ENCODE measurements around the gene MYO16.

Gene MYO16

DNA sequence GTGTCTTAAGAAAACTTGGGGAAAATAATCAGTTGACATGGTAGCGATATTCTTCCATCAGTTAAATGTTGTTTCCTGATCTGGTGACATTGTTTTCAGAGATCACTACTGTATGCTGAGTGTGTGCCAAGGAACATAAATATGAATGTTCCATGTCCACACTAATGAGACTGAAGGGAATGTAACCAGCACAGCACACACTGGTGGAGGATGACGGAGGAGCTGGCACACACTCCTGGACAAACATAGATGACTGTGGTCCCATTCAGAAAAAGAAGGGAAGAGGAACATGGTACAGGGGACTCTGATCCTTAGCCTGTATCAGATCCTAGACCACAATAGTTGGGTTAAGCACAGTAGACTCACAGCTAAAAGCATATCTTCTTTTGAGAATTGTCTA lies 574.8 kb downstream of the MYO16 start:
- DNase-seq, result no peak
- H3K14ac ChIP-seq (ENCODE audit: low read length in 2 of 2), result no peak overlapping the region
- 97% methylated on average over 2 of the region's 2 CpGs for WGBS

DNA sequence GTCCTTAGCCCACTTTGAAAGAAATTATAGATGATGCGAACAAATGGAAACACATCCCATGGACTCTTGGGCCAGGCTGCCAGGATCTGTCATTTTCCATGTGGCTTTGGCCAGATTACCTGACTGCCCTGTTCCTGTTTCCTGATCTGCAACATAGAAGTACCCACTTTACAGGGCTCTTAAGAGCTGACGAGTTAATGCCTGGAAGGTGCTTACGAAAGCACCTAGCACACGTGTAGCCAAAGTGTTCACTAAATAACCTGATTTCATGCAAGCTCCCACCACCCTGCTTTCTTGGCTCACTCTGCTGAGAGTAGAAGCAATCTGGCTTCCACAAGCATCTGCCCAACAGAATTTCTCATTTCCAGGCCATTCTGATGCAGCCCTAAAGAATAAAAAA lies 575.2 kb downstream of the MYO16 start:
- Histone ChIP-seq H3K18ac (ENCODE audit: low read depth in 1 of 2, low read length in 2 of 2) (no peak overlapping the region), H3K9ac (ENCODE audit: low read length) (no peak overlapping the region), H3K36me3 (ENCODE audit: control insufficient read depth in 1 of 2, insufficient read depth in 2 of 2, low read depth in 1 of 2, low read length in 2 of 2) (no peaks in the 10 kb centered on the region), H4K91ac (ENCODE audit: low read length) (no peak overlapping the region), H3K4me2 (ENCODE audit: low read length, poor library complexity, severe bottlenecking) (no peak overlapping the region), H3K4me1 (ENCODE audit: control insufficient read depth, insufficient read depth, low read depth, low read length) (no peaks in the 10 kb centered on the region), H3K9me3 (ENCODE audit: control insufficient read depth, low read length) (no peaks in the 10 kb centered on the region), H3K27me3 (ENCODE audit: control insufficient read depth in 1 of 2, insufficient read depth in 1 of 2, low read length in 2 of 2) (no peaks in the 10 kb centered on the region), H2BK5ac (ENCODE audit: low read depth, low read length, poor library complexity, severe bottlenecking) (no peak overlapping the region), H3K4me3 (ENCODE audit: insufficient read depth in 1 of 2, low read depth in 1 of 2, low read length in 2 of 2) (no peak overlapping the region), H2BK120ac (ENCODE audit: low read depth, low read length) (no peak overlapping the region), H2BK15ac (ENCODE audit: low read depth, poor library complexity, severe bottlenecking) (no peak overlapping the region), H2AFZ (ENCODE audit: low read depth, low read length) (no peak overlapping the region), H3K79me1 (replicated peaks; ENCODE audit: low read length, poor library complexity, severe bottlenecking) (no peaks in the 10 kb centered on the region), H3K27ac (ENCODE audit: low read length, poor library complexity, severe bottlenecking) (no peak overlapping the region), H4K8ac (ENCODE audit: low read length) (no peak overlapping the region), H3K4ac (ENCODE audit: low read depth in 1 of 2, low read length in 2 of 2) (no peak overlapping the region), H2BK12ac (ENCODE audit: low read length in 2 of 2) (no peak overlapping the region), H2AK5ac (ENCODE audit: low read length, severe bottlenecking) (no peak overlapping the region), H3K14ac (ENCODE audit: low read length in 2 of 2) (no peak overlapping the region), H3K23ac (ENCODE audit: low read length in 2 of 2) (no peak overlapping the region)
- 92% methylated on average over 4 of the region's 4 CpGs for WGBS
- no peak for DNase-seq

More for the DNA sequence above, 574.8 kb downstream of the MYO16 start:
- no peaks in the 10 kb centered on the region for H3K79me1 ChIP-seq (replicated peaks; ENCODE audit: low read length, poor library complexity, severe bottlenecking)
- no peak overlapping the region for H2AK5ac ChIP-seq (ENCODE audit: low read length, severe bottlenecking)
- no peak overlapping the region for H2BK15ac ChIP-seq (ENCODE audit: low read depth, poor library complexity, severe bottlenecking)
- no peak overlapping the region for H3K4ac ChIP-seq (ENCODE audit: low read depth in 1 of 2, low read length in 2 of 2)
- no peaks in the 10 kb centered on the region for H3K9me3 ChIP-seq (ENCODE audit: control insufficient read depth, low read length)
- H2BK120ac ChIP-seq (ENCODE audit: low read depth, low read length), result no peak overlapping the region
- no peak overlapping the region for H3K4me3 ChIP-seq (ENCODE audit: insufficient read depth in 1 of 2, low read depth in 1 of 2, low read length in 2 of 2)
- H3K23ac ChIP-seq (ENCODE audit: low read length in 2 of 2), result no peak overlapping the region
- H4K8ac ChIP-seq (ENCODE audit: low read length), result no peak overlapping the region
- no peaks in the 10 kb centered on the region for H3K4me1 ChIP-seq (ENCODE audit: control insufficient read depth, insufficient read depth, low read depth, low read length)
- no peak overlapping the region for H3K4me2 ChIP-seq (ENCODE audit: low read length, poor library complexity, severe bottlenecking)
- no peak overlapping the region for H3K18ac ChIP-seq (ENCODE audit: low read depth in 1 of 2, low read length in 2 of 2)
- no peak overlapping the region for H2BK12ac ChIP-seq (ENCODE audit: low read length in 2 of 2)
- no peaks in the 10 kb centered on the region for H3K36me3 ChIP-seq (ENCODE audit: control insufficient read depth in 1 of 2, insufficient read depth in 2 of 2, low read depth in 1 of 2, low read length in 2 of 2)
- H2BK5ac ChIP-seq (ENCODE audit: low read depth, low read length, poor library complexity, severe bottlenecking), result no peak overlapping the region
- no peak overlapping the region for H2AFZ ChIP-seq (ENCODE audit: low read depth, low read length)
- no peak overlapping the region for H3K27ac ChIP-seq (ENCODE audit: low read length, poor library complexity, severe bottlenecking)
- H3K27me3 ChIP-seq (ENCODE audit: control insufficient read depth in 1 of 2, insufficient read depth in 1 of 2, low read length in 2 of 2), result no peaks in the 10 kb centered on the region
- H3K9ac ChIP-seq (ENCODE audit: low read length), result no peak overlapping the region
- H4K91ac ChIP-seq (ENCODE audit: low read length), result no peak overlapping the region

DNA sequence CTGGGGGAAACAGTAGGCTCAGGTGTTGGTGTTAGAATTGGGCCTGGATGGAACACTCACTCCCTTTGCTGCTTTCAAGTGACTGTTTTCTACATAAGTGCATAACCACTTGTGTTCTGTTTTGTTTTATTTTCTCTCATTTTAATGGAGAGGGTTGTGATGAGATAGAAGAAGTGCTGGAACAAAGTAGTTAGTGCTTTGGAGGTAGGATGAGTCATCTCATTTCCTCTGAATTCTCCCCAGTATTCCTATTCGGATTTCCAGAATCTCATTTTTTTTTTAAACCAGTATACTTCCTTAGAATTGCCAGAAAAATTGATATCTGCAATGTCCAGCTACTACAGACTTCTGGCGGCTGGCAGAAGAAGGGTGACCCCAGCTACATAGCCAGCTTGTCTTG lies 575.9 kb downstream of the MYO16 start:
- H3K27me3 ChIP-seq (ENCODE audit: control insufficient read depth in 1 of 2, insufficient read depth in 1 of 2, low read length in 2 of 2), result no peaks in the 10 kb centered on the region
- no peak overlapping the region for H3K4me3 ChIP-seq (ENCODE audit: insufficient read depth in 1 of 2, low read depth in 1 of 2, low read length in 2 of 2)
- H3K18ac ChIP-seq (ENCODE audit: low read depth in 1 of 2, low read length in 2 of 2), result peak overlapping the region in 1 of 2 experiments; percentile 46
- H2BK15ac ChIP-seq (ENCODE audit: low read depth, poor library complexity, severe bottlenecking), result no peak overlapping the region
- no peak overlapping the region for H3K9ac ChIP-seq (ENCODE audit: low read length)
- no peaks in the 10 kb centered on the region for H3K9me3 ChIP-seq (ENCODE audit: control insufficient read depth, low read length)
- H2AK5ac ChIP-seq (ENCODE audit: low read length, severe bottlenecking), result no peak overlapping the region
- H4K8ac ChIP-seq (ENCODE audit: low read length), result no peak overlapping the region
- H3K14ac ChIP-seq (ENCODE audit: low read length in 2 of 2), result no peak overlapping the region
- peak; percentile 23 for DNase-seq
- H3K79me1 ChIP-seq (replicated peaks; ENCODE audit: low read length, poor library complexity, severe bottlenecking), result no peaks in the 10 kb centered on the region
- H3K36me3 ChIP-seq (ENCODE audit: control insufficient read depth in 1 of 2, insufficient read depth in 2 of 2, low read depth in 1 of 2, low read length in 2 of 2), result no peaks in the 10 kb centered on the region
- 47% methylated on average over 2 of the region's 2 CpGs for WGBS
- no peak overlapping the region for H3K27ac ChIP-seq (ENCODE audit: low read length, poor library complexity, severe bottlenecking)
- no peak overlapping the region for H3K4me2 ChIP-seq (ENCODE audit: low read length, poor library complexity, severe bottlenecking)
- H3K4me1 ChIP-seq (ENCODE audit: control insufficient read depth, insufficient read depth, low read depth, low read length), result no peaks in the 10 kb centered on the region
- no peak overlapping the region for H2BK12ac ChIP-seq (ENCODE audit: low read length in 2 of 2)
- no peak overlapping the region for H3K23ac ChIP-seq (ENCODE audit: low read length in 2 of 2)
- no peak overlapping the region for H3K4ac ChIP-seq (ENCODE audit: low read depth in 1 of 2, low read length in 2 of 2)
- no peak overlapping the region for H2BK5ac ChIP-seq (ENCODE audit: low read depth, low read length, poor library complexity, severe bottlenecking)
- H4K91ac ChIP-seq (ENCODE audit: low read length), result no peak overlapping the region
- no peak overlapping the region for H2AFZ ChIP-seq (ENCODE audit: low read depth, low read length)
- no peak overlapping the region for H2BK120ac ChIP-seq (ENCODE audit: low read depth, low read length)

- Histone ChIP-seq H3K4me1 (ENCODE audit: control insufficient read depth, insufficient read depth, low read depth, low read length) (no peaks in the 10 kb centered on the region), H3K18ac (ENCODE audit: low read depth in 1 of 2, low read length in 2 of 2) (no peak overlapping the region), H3K36me3 (ENCODE audit: control insufficient read depth in 1 of 2, insufficient read depth in 2 of 2, low read depth in 1 of 2, low read length in 2 of 2) (no peaks in the 10 kb centered on the region), H3K27ac (ENCODE audit: low read length, poor library complexity, severe bottlenecking) (no peak overlapping the region), H2BK5ac (ENCODE audit: low read depth, low read length, poor library complexity, severe bottlenecking) (no peak overlapping the region), H3K9ac (ENCODE audit: low read length) (no peak overlapping the region), H2BK12ac (ENCODE audit: low read length in 2 of 2) (no peak overlapping the region), H3K27me3 (ENCODE audit: control insufficient read depth in 1 of 2, insufficient read depth in 1 of 2, low read length in 2 of 2) (no peaks in the 10 kb centered on the region), H2BK15ac (ENCODE audit: low read depth, poor library complexity, severe bottlenecking) (no peak overlapping the region), H3K4me2 (ENCODE audit: low read length, poor library complexity, severe bottlenecking) (no peak overlapping the region), H2AFZ (ENCODE audit: low read depth, low read length) (no peak overlapping the region), H3K79me1 (replicated peaks; ENCODE audit: low read length, poor library complexity, severe bottlenecking) (no peaks in the 10 kb centered on the region), H3K4me3 (ENCODE audit: insufficient read depth in 1 of 2, low read depth in 1 of 2, low read length in 2 of 2) (no peak overlapping the region), H4K8ac (ENCODE audit: low read length) (no peak overlapping the region), H2BK120ac (ENCODE audit: low read depth, low read length) (no peak overlapping the region), H3K23ac (ENCODE audit: low read length in 2 of 2) (no peak overlapping the region), H3K4ac (ENCODE audit: low read depth in 1 of 2, low read length in 2 of 2) (no peak overlapping the region), H4K91ac (ENCODE audit: low read length) (no peak overlapping the region), H3K9me3 (ENCODE audit: control insufficient read depth, low read length) (no peaks in the 10 kb centered on the region), H2AK5ac (ENCODE audit: low read length, severe bottlenecking) (no peak overlapping the region), H3K14ac (ENCODE audit: low read length in 2 of 2) (no peak overlapping the region)
- DNase-seq, result no peak
- 89% methylated on average over 7 of the region's 7 CpGs for WGBS
These were observed 577.2 kb downstream of the MYO16 start for GRCh38 chr13:109206616-109207015.
